HUES64 (cell line): Measurements from ENCODE around the gene SMOC2.
"Not testable (repeated sequence)": the region's sequence is repeated elsewhere in the genome, so short reads cannot be mapped to it uniquely, and the experiment has no call there.

Experiments used
- H3K27ac ChIP-seq: 2 replicates; pipeline ENCODE4 v1.7.0; 2013; ENCODE audit warnings: low read depth, low read length, inconsistent platforms
- H3K27me3 ChIP-seq: 2 replicates; pipeline ENCODE4 v1.6.1; 2013; ENCODE audit warnings: mild to moderate bottlenecking, low read length; ENCODE audit not compliant: insufficient read depth
- H3K36me3 ChIP-seq: 2 replicates; pipeline ENCODE4 v1.6.1; 2013; ENCODE audit warnings: mild to moderate bottlenecking, low read length; ENCODE audit not compliant: insufficient read depth
- H3K4me1 ChIP-seq: 2 replicates; pipeline ENCODE4 v1.6.1; 2013; ENCODE audit warnings: mild to moderate bottlenecking, low read length, moderate library complexity; ENCODE audit not compliant: insufficient read depth
- H3K4me3 ChIP-seq: 2 replicates; pipeline ENCODE4 v1.5.1; 2013; ENCODE audit warnings: mild to moderate bottlenecking, low read length, moderate library complexity
- H3K9ac ChIP-seq: 2 replicates; pipeline ENCODE4 v1.6.1; 2013; ENCODE audit warnings: mild to moderate bottlenecking, low read depth, low read length
- H3K9me3 ChIP-seq: 2 replicates; pipeline ENCODE4 v1.6.1; 2013; ENCODE audit warnings: low read depth, low read length; ENCODE audit not compliant: insufficient read depth
- WGBS: fragments of 150-250, 120-280 bp; methylation state at CpG from one replicate; pipeline ENCODE4 v1.1.7; 2013; ENCODE audit warnings: missing lambda C conversion rate; 5-methylcytosine and 5-hydroxymethylcytosine counted together

Gene SMOC2

DNA sequence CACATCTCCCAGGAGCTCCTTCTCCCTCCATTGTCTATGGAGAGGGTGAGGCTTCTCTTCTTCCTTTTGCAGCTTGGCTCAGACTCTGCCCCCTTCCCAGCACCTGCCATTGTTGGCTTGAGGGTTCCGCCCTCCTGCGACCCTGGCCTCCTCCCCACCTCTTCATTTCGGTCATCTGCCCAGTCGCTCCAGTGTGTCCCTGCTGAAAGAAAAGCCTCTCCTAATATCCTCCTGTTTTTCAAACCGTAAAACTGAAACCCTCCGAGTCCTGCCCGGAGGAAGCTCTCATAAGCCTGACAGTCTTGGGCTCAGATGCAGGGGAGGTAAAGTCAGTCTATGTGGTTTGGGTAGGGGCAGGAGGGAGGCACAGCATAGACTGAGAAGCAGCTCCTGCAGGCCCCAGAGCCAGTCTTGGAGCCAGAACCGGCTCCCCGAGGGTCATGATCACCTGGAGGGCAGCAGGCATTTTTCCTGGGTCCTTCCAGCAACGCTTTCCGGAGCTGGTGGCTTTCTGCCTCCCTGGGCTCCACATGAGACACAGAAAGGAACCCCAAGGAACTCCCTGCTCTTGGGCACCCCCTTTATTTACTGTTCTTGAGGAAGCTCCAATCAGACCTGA lies 235.1 kb downstream of the SMOC2 start:
- Histone ChIP-seq H3K27ac (no peak overlapping the region), H3K36me3 (no peaks in the 10 kb centered on the region), H3K27me3 (no peaks in the 10 kb centered on the region), H3K4me3 (no peak overlapping the region), H3K4me1 (no peaks in the 10 kb centered on the region), H3K9me3 (no peaks in the 10 kb centered on the region), H3K9ac (no peak overlapping the region)
- 94% methylated on average over 11 of the region's 11 CpGs for WGBS

GRCh38 chr6:168676552-168677322 lies 235.8 kb downstream of the SMOC2 start:
- Histone ChIP-seq H3K4me1 (no peaks in the 10 kb centered on the region), H3K36me3 (no peaks in the 10 kb centered on the region), H3K27ac (no peak overlapping the region), H3K9ac (no peak overlapping the region), H3K27me3 (no peaks in the 10 kb centered on the region), H3K9me3 (no peaks in the 10 kb centered on the region), H3K4me3 (no peak overlapping the region)
- 80% methylated on average over 16 of the region's 16 CpGs for WGBS

DNA sequence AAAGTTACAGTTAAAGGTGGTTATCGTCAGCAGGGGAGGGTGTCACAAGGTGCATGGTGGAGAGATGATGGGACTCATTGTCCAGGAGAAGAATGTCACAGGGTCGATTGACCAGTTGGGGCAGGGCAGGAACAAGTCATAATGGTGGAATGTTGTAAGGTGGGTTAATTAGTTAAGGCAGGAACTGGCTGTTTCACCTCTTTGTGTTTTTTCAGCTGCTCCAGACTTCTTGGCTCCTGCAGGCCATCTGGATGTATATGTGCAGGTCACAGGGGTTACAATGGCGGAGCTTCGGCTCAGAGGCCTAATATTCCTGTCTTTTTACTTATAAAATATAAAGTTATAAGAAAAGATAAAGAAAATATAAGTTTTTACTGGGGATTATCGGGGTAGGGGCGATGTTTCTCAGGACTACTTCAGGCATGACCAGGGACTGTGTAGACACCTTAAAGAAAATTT lies 236.4 kb downstream of the SMOC2 start:
- H3K27ac ChIP-seq, H3K36me3 ChIP-seq, H3K9ac ChIP-seq, H3K4me3 ChIP-seq, H3K9me3 ChIP-seq, H3K27me3 ChIP-seq, H3K4me1 ChIP-seq: not testable (repeated sequence)
- 94% methylated on average over 4 of the region's 6 CpGs for WGBS

GRCh38 chr6:168678077-168678476 lies 237.1 kb downstream of the SMOC2 start:
- Histone ChIP-seq H3K4me1 (0 out of 2 replicates have a peak, but pooled peaks cover under 1% of the 10 kb centered on the region), H3K9me3 (no peaks in the 10 kb centered on the region), H3K27ac (no peak overlapping the region), H3K4me3 (no peak overlapping the region), H3K36me3 (no peaks in the 10 kb centered on the region), H3K27me3 (no peaks in the 10 kb centered on the region), H3K9ac (no peak overlapping the region)
- 87% methylated on average over 1 of the region's 1 CpG for WGBS

DNA sequence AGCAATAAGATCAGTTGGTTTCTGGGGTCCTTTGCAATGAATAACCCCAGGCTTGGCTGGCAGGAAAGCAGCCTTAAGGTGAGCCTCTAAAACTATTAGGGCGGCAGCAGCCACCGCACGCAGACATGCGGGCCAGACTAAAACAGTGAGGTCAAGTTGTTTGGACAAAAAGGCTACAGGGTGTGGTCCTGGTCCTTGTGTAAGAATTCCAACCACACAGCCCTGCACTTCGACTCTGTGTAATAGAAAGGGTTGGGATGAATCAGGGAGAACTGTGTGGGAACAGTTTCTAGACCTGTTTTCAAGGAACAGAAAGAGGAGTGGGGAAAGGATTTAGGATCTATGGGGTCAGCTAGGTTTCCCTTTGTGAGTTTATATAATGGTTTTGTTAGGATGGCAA lies 237.6 kb downstream of the SMOC2 start:
- Histone ChIP-seq H3K9me3 (no peaks in the 10 kb centered on the region), H3K4me1 (0 out of 2 replicates have a peak, but pooled peaks cover 6% of the 10 kb centered on the region), H3K4me3 (no peak overlapping the region), H3K36me3 (no peaks in the 10 kb centered on the region), H3K27ac (no peak overlapping the region), H3K9ac (no peak overlapping the region), H3K27me3 (no peaks in the 10 kb centered on the region)
- 77% methylated on average over 5 of the region's 5 CpGs for WGBS

DNA sequence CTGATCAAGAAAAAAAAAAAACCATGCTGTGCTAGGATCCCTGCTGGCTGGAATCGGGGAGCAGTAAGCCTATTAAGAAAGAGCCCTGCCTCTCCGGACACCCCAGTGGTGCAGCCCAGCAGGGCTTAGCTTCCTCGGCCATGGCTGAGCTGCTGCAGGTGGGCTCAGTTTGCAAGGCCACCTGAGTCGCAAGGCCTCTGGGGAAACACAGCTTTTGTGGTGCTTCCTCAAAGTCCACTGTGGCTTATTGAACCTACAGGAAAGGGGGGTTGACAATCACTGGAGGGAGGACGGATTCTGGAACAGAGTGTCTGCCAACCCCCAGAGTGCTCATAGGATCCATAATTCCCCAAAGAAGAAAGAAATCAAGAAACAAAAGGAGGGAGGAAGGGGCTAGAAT lies 240.8 kb downstream of the SMOC2 start:
- no peaks in the 10 kb centered on the region for H3K9me3 ChIP-seq
- H3K27ac ChIP-seq: no peak overlapping the region
- H3K27me3 ChIP-seq: no peaks in the 10 kb centered on the region
- H3K4me1 ChIP-seq: peaks cover 8% of the 10 kb centered on the region; the same call in 1 of the 2 replicates
- 85% methylated on average over 5 of the region's 5 CpGs for WGBS
- no peaks in the 10 kb centered on the region for H3K36me3 ChIP-seq
- no peak overlapping the region for H3K9ac ChIP-seq
- no peak overlapping the region for H3K4me3 ChIP-seq

DNA sequence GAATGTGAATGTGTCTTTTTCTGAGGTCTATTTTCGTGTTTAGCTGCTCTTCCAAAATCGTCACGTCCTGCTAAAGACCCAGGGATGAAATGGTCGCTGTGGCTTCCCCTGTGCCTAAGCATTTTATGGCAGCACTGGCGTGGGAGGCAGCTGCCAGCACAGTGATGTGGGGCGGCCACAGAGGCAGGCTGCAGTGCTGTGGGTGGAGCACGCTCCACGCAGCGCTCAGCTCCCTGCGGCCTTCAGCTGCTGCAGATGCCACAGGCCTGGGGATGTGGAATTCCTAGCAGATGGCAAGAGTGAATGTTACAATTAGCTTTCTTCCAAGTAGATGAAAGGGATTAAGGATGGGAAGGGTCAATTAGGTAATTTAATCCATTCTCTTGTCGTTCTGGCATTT lies 242.6 kb downstream of the SMOC2 start:
- Histone ChIP-seq H3K9ac (no peak overlapping the region), H3K4me1 (peaks cover 20% of the 10 kb centered on the region; the same call in 1 of the 2 replicates), H3K27ac (no peak overlapping the region), H3K4me3 (no peak overlapping the region), H3K27me3 (no peaks in the 10 kb centered on the region), H3K36me3 (no peaks in the 10 kb centered on the region), H3K9me3 (no peaks in the 10 kb centered on the region)
- WGBS: 69% methylated on average over 11 of the region's 11 CpGs

DNA sequence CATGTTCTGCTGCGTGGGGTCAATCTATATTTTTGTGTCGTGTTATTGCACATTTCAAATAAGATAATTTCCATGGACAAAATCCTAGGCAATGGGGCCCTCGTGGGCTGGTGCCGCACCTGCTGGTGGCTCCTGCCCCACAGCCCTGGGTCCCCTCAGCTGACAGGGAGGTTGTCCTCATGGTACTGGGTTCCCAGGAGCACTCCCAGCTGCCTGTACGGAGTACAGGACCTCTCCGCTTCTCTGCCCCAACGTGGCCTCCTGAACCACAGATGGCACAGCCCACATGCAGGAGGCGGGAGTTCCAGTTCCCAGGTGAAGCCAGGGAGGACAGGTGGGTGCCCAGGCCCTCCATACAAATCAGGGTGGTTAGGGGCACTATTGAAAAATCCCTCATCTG lies 243.5 kb downstream of the SMOC2 start:
- Histone ChIP-seq H3K36me3 (no peaks in the 10 kb centered on the region), H3K9ac (no peak overlapping the region), H3K27me3 (no peaks in the 10 kb centered on the region), H3K4me1 (peaks cover 20% of the 10 kb centered on the region; the same call in 1 of the 2 replicates), H3K9me3 (no peaks in the 10 kb centered on the region), H3K27ac (no peak overlapping the region), H3K4me3 (no peak overlapping the region)
- 77% methylated on average over 6 of the region's 8 CpGs for WGBS

DNA sequence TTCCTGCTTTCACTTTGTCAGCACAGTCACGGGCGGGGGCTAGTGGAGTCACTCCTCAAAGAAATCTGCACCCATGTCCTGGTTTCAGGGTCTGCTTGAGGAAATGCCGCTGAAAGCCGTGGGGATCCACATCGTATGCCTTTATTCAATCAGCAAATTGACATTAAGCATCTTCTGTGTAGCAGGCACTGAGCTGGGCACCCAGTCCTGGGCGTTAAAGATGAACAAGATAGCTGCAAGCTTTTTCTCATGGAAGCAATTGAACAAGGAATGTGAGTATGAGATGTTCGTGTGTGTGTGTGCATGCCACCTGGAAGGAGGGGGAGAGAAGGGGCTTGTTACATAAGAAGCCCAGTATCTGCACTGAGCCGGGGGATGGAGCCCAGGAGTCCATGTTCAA lies 243.9 kb downstream of the SMOC2 start:
- Histone ChIP-seq H3K4me1 (peaks cover 20% of the 10 kb centered on the region; the same call in 1 of the 2 replicates), H3K27ac (no peak overlapping the region), H3K4me3 (no peak overlapping the region), H3K9me3 (no peaks in the 10 kb centered on the region), H3K9ac (no peak overlapping the region), H3K27me3 (no peaks in the 10 kb centered on the region), H3K36me3 (no peaks in the 10 kb centered on the region)
- 94% methylated on average over 8 of the region's 8 CpGs for WGBS

GRCh38 chr6:168686029-168686738 lies 245.2 kb downstream of the SMOC2 start:
- Histone ChIP-seq H3K27ac (no peak overlapping the region), H3K36me3 (no peaks in the 10 kb centered on the region), H3K9me3 (no peaks in the 10 kb centered on the region), H3K27me3 (no peaks in the 10 kb centered on the region), H3K4me1 (peaks cover 20% of the 10 kb centered on the region; the same call in 1 of the 2 replicates), H3K9ac (no peak overlapping the region), H3K4me3 (no peak overlapping the region)
- WGBS: 89% methylated on average over 25 of the region's 25 CpGs
